MCF 10A (cell line): ENCODE results near the gene KLHDC10. TPM values are rescaled to one million over a fixed set of nuclear protein-coding genes. Genes with fewer than 3 reads are reported as not detected.
"Not testable (repeated sequence)": the region's sequence is repeated elsewhere in the genome, so short reads cannot be mapped to it uniquely, and the experiment has no call there.

Source experiments
- BruUV-seq: library from RNA; stranded (reverse); fragments of 400-500 nt; replicated peaks from 2 replicates; lab custom pipeline; 2021; lab: Mats Ljungman, UMichigan
- CTCF ChIA-PET: fragments of 300-600 bp; sonication (Branson Sonifier 250); formaldehyde crosslinking; extraction: SDS; loops from one replicate; lab custom pipeline; 2021; ENCODE audit warnings: antibody characterized with exemption, inconsistent platforms; lab: Yijun Ruan, JAX
- POLR2A ChIA-PET: fragments of 300-600, 350-650 bp; sonication (Branson Sonifier 250); formaldehyde crosslinking; extraction: SDS; loops from one replicate; lab custom pipeline; 2020; ENCODE audit warnings: antibody characterized with exemption, inconsistent platforms; lab: Yijun Ruan, JAX
- DNase-seq: peaks from one replicate; pipeline ENCODE4 v3.0.0-alpha.2; 2018; ENCODE audit not compliant: unreplicated experiment
- H3K27ac Mint-ChIP-seq: one replicate; pipeline ENCODE4 v1.8.0; 2022; ENCODE audit warnings: mild to moderate bottlenecking, low read depth, mixed read lengths; ENCODE audit not compliant: unreplicated experiment
- H3K27me3 Mint-ChIP-seq: one replicate; pipeline ENCODE4 v1.8.0; 2022; ENCODE audit warnings: mixed read lengths; ENCODE audit not compliant: insufficient read depth, unreplicated experiment
- H3K36me3 Mint-ChIP-seq: one replicate; pipeline ENCODE4 v1.8.0; 2022; ENCODE audit warnings: mild to moderate bottlenecking, moderate library complexity, mixed read lengths; ENCODE audit not compliant: insufficient read depth, unreplicated experiment
- H3K4me1 Mint-ChIP-seq: one replicate; pipeline ENCODE4 v1.8.0; 2022; ENCODE audit warnings: mixed read lengths; ENCODE audit not compliant: insufficient read depth, unreplicated experiment
- H3K4me3 Mint-ChIP-seq: one replicate; pipeline ENCODE4 v1.8.0; 2022; ENCODE audit warnings: mild to moderate bottlenecking, moderate library complexity, mixed read lengths; ENCODE audit not compliant: unreplicated experiment
- H3K9me3 Mint-ChIP-seq: one replicate; pipeline ENCODE4 v1.8.0; 2022; ENCODE audit warnings: mixed read lengths; ENCODE audit not compliant: unreplicated experiment
- intact Hi-C: fragments of 100-400 bp; cut with micrococcal nuclease; formaldehyde crosslinking; loops from 2 replicates; pipeline ENCODE4 v1.14.1; 2022
- total RNA-seq: library from RNA; stranded (reverse); gene quantifications from 2 replicates; pipeline ENCODE4 v1.2.3, GENCODE V29; 2022
- TF ChIP-seq, protein P1 (sequence below): fragments of 200-600 bp; IDR thresholded peaks from one replicate; pipeline ENCODE4 v1.8.0; 2022; ENCODE audit warnings: antibody characterized with exemption, mild to moderate bottlenecking; ENCODE audit not compliant: unreplicated experiment

Gene KLHDC10
- total RNA-seq, 1 experiment from 2014 or later, result 25.8 TPM

DNA sequence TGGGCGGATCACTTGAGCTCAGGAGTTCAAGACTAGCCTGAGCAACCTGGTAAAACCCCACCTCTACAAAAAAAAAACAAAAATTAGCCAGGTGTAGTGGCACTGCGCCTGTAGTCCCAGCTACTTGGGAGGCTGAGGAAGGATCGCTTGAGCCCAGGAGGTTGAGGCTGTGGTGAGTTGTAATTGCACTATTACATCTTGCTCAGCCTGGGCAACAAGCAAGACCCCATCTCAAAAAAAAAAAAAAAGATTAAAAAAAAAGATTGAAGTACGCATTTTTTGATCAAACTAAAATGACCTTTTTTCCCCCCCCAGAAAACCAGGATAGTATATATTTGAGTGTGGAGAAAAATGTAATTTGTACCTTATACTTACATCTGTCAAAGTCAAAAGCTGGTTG is 29.8 kb upstream of the KLHDC10 start:
- H3K9me3 Mint-ChIP-seq, result no peaks in the 10 kb centered on the region
- no peak overlapping the region for H3K27ac Mint-ChIP-seq
- BruUV-seq, result no TSS peak
- POLR2A ChIA-PET, result no interaction called here
- CTCF ChIA-PET, result interaction anchor here (0.6 to 0.7 kb wide), 4 partner anchors 10 to 195 kb away, joined by 3 to 8 read pairs (median 4); no protein-coding TSS in a partner anchor
- H3K4me1 Mint-ChIP-seq, result no peaks in the 10 kb centered on the region
- no peak for DNase-seq
- H3K36me3 Mint-ChIP-seq, result peaks cover 64% of the 10 kb centered on the region
- TF ChIP-seq, protein P1, sequence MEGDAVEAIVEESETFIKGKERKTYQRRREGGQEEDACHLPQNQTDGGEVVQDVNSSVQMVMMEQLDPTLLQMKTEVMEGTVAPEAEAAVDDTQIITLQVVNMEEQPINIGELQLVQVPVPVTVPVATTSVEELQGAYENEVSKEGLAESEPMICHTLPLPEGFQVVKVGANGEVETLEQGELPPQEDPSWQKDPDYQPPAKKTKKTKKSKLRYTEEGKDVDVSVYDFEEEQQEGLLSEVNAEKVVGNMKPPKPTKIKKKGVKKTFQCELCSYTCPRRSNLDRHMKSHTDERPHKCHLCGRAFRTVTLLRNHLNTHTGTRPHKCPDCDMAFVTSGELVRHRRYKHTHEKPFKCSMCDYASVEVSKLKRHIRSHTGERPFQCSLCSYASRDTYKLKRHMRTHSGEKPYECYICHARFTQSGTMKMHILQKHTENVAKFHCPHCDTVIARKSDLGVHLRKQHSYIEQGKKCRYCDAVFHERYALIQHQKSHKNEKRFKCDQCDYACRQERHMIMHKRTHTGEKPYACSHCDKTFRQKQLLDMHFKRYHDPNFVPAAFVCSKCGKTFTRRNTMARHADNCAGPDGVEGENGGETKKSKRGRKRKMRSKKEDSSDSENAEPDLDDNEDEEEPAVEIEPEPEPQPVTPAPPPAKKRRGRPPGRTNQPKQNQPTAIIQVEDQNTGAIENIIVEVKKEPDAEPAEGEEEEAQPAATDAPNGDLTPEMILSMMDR, result no peak
- no peak overlapping the region for H3K4me3 Mint-ChIP-seq
- no peaks in the 10 kb centered on the region for H3K27me3 Mint-ChIP-seq
- intact Hi-C loops, result no loop called here

DNA sequence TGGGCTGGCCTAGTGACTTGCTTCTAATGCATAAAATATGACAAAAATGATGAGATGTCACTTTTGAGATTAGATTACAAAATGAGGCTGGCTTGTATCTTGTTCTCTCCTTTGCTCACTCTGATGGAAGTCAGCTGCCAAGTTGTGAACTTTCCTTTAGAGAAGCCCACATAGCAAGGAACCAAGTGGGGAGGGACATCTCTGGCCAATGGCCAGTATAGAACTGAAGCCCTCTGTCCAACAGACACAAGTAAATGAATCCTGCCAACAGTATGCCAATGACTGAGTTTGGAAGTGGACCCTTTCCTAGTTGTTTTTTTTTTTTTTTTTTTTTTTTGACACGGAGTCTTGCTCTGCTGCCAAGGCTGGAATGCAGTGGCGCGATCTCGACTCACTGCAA is 22.5 kb upstream of the KLHDC10 start:
- H3K27ac Mint-ChIP-seq, result no peak overlapping the region
- POLR2A ChIA-PET, result interaction anchor here (0.6 kb wide), 1 partner anchor 224 kb away, joined by 5 read pairs; no protein-coding TSS in a partner anchor
- H3K27me3 Mint-ChIP-seq, result no peaks in the 10 kb centered on the region
- no peak overlapping the region for H3K4me3 Mint-ChIP-seq
- peaks cover 18% of the 10 kb centered on the region for H3K36me3 Mint-ChIP-seq
- intact Hi-C loops, result no loop called here
- TF ChIP-seq, protein P1, result no peak
- BruUV-seq, result no TSS peak
- DNase-seq, result no peak
- no peaks in the 10 kb centered on the region for H3K9me3 Mint-ChIP-seq
- H3K4me1 Mint-ChIP-seq, result no peaks in the 10 kb centered on the region
- CTCF ChIA-PET, result interaction anchor here (0.6 kb wide), 1 partner anchor 11 kb away, joined by 4 read pairs; no protein-coding TSS in a partner anchor

DNA sequence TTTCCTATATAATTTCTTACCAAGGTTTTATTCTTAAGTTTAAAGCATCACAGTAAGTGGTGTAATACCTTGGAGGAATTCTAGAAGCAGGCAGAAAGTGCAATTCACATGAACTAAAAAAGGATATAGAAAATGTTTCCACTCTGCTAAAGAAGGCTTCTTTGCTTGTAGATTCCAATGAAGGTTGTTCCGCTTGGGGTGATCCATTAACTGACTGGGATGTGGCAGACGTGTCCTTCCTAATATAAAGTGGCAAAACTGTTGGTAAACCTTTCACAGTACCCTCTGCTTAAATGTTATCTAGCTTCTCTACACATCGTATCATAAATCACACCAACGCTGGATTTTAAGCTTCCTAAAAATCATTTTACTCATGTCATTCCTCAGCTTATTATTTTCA is 21.4 kb upstream of the KLHDC10 start:
- no peak overlapping the region for H3K27ac Mint-ChIP-seq
- H3K9me3 Mint-ChIP-seq, result no peaks in the 10 kb centered on the region
- intact Hi-C loops, result no loop called here
- no TSS peak for BruUV-seq
- H3K36me3 Mint-ChIP-seq, result peaks cover 18% of the 10 kb centered on the region
- no peaks in the 10 kb centered on the region for H3K27me3 Mint-ChIP-seq
- ChIA-PET CTCF (interaction anchor here (0.6 to 0.7 kb wide), 2 partner anchors 281 to 775 kb away, joined by 3 read pairs; no protein-coding TSS in a partner anchor), POLR2A (interaction anchor here (0.8 to 1.1 kb wide), 2 partner anchors 21 to 765 kb away, joined by 3 to 5 read pairs; no protein-coding TSS in a partner anchor)
- TF ChIP-seq, protein P1, result no peak
- no peak for DNase-seq
- H3K4me1 Mint-ChIP-seq, result peaks cover 2% of the 10 kb centered on the region
- H3K4me3 Mint-ChIP-seq, result no peak overlapping the region

DNA sequence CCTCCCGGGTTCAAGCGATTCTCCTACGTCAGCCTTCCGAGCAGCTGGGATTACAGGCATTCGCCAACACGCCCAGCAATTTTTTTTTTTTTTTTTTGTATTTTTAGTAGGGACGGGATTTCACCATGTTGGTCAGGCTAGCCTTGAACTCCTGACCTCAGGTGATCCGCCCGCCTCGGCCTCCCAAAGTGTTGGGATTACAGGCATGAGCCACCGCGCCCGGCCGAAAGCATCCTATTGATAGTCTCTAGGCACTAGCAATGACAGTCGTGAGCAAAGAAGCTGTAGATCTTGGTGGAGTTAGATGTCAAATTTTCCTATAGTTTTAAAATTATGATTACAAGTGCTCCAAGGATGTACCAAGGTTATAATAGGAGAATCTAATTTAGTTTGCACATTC is 18.1 kb upstream of the KLHDC10 start:
- BruUV-seq, H3K9me3 Mint-ChIP-seq, H3K4me1 Mint-ChIP-seq, H3K27me3 Mint-ChIP-seq, DNase-seq, intact Hi-C loops, H3K27ac Mint-ChIP-seq, H3K36me3 Mint-ChIP-seq: not testable (repeated sequence)
- peak overlapping the region; percentile 12 for H3K4me3 Mint-ChIP-seq
- CTCF ChIA-PET, result interaction anchor here (0.5 kb wide), 1 partner anchor 11 kb away, joined by 3 read pairs; no protein-coding TSS in a partner anchor
- POLR2A ChIA-PET, result interaction anchor here (0.6 to 1.8 kb wide), 2 partner anchors 18 to 757 kb away, joined by 3 to 10 read pairs; partner anchors contain the start of gene KLHDC10

DNA sequence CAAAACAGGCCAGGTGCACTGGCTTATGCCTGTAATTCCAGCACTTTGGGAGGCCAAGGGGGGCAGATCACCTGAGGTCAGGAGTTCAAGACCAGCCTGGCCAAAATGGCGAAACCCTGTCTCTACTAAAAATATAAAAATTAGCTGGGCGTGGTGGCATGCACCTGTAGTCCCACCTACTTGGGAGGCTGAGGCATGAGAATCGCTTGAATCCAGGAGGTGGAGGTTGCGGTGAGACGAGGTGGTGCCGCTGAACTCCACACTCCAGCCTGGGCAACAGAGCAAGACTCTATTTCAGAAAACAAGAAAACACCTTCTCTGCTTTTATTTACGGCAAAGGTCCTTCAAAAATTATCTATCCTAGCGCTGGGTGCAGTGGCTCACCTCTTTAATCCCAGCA is 15.1 kb upstream of the KLHDC10 start:
- H3K4me3 Mint-ChIP-seq, BruUV-seq, H3K9me3 Mint-ChIP-seq, DNase-seq, H3K36me3 Mint-ChIP-seq, intact Hi-C loops, H3K27me3 Mint-ChIP-seq, H3K4me1 Mint-ChIP-seq, H3K27ac Mint-ChIP-seq, CTCF ChIA-PET: not testable (repeated sequence)
- POLR2A ChIA-PET, result interaction anchor here (0.8 kb wide), 1 partner anchor 15 kb away, joined by 4 read pairs; the partner anchor contains the start of gene KLHDC10
